Osteocyte (in vitro differentiated cells): ENCODE data around the gene ARSB. TPM values are rescaled to one million over a fixed set of nuclear protein-coding genes. Genes with fewer than 3 reads are reported as not detected.
A peak's percentile ranks its signal among the peaks of the same experiment; 100 is the strongest.

Experiments
- DNase-seq: peaks from one replicate; pipeline ENCODE4 v3.0.0; 2021; ENCODE audit warnings: mixed read lengths; ENCODE audit not compliant: unreplicated experiment; ENCODE audit errors: extremely low spot score
- H3K27ac Mint-ChIP-seq: one replicate; pipeline ENCODE4 v1.8.0; 2021; ENCODE audit warnings: mild to moderate bottlenecking, mixed read lengths; ENCODE audit not compliant: unreplicated experiment
- H3K27me3 Mint-ChIP-seq: one replicate; pipeline ENCODE4 v1.8.0; 2021; ENCODE audit warnings: mixed read lengths; ENCODE audit not compliant: unreplicated experiment
- H3K36me3 Mint-ChIP-seq: one replicate; pipeline ENCODE4 v1.8.0; 2021; ENCODE audit warnings: mixed read lengths; ENCODE audit not compliant: unreplicated experiment
- H3K4me1 Mint-ChIP-seq: one replicate; pipeline ENCODE4 v1.8.0; 2021; ENCODE audit warnings: mixed read lengths; ENCODE audit not compliant: unreplicated experiment
- H3K4me3 Mint-ChIP-seq: one replicate; pipeline ENCODE4 v1.8.0; 2021; ENCODE audit warnings: mild to moderate bottlenecking, moderate library complexity, mixed read lengths; ENCODE audit not compliant: unreplicated experiment
- H3K9me3 Mint-ChIP-seq: one replicate; pipeline ENCODE4 v1.8.0; 2021; ENCODE audit warnings: mixed read lengths; ENCODE audit not compliant: unreplicated experiment
- CTCF ChIP-seq: fragments of 200-600 bp; sonication (generic); IDR thresholded peaks from 2 replicates; pipeline ENCODE4 v1.5.0; 2021; ENCODE audit warnings: antibody characterized with exemption, mild to moderate bottlenecking, moderate library complexity
- total RNA-seq: library from RNA; stranded (reverse); gene quantifications from 2 replicates; pipeline ENCODE4 v1.2.1, GENCODE V29; 2021

ARSB gene
- total RNA-seq, 1 donor from 2014 or later, result 34.9 TPM

GRCh38 chr5:79020861-79021561, 35.9 kb upstream of the ARSB start:
- H3K27ac Mint-ChIP-seq, result peak overlapping the region; percentile 64
- H3K36me3 Mint-ChIP-seq, result no peaks in the 10 kb centered on the region
- DNase-seq, result no peak
- peaks cover 15% of the 10 kb centered on the region for H3K27me3 Mint-ChIP-seq
- peak overlapping the region; percentile 62 for H3K4me3 Mint-ChIP-seq
- H3K4me1 Mint-ChIP-seq, result peaks cover 19% of the 10 kb centered on the region
- no peaks in the 10 kb centered on the region for H3K9me3 Mint-ChIP-seq
- peak; percentile 93 for TF ChIP-seq CTCF

- Mint-ChIP-seq H3K27me3 (peaks cover 10% of the 10 kb centered on the region), H3K4me3 (no peak overlapping the region), H3K4me1 (no peaks in the 10 kb centered on the region), H3K9me3 (peaks cover 8% of the 10 kb centered on the region), H3K27ac (no peak overlapping the region), H3K36me3 (no peaks in the 10 kb centered on the region)
- no peak for TF ChIP-seq CTCF
- DNase-seq, result no peak
Measured at GRCh38 chr5:79014631-79015030, 29.5 kb upstream of the ARSB start.

- no peaks in the 10 kb centered on the region for H3K36me3 Mint-ChIP-seq
- no peaks in the 10 kb centered on the region for H3K4me1 Mint-ChIP-seq
- no peak for TF ChIP-seq CTCF
- H3K27ac Mint-ChIP-seq, result no peak overlapping the region
- peaks cover 8% of the 10 kb centered on the region for H3K9me3 Mint-ChIP-seq
- H3K27me3 Mint-ChIP-seq, result peaks cover 9% of the 10 kb centered on the region
- DNase-seq, result no peak
- no peak overlapping the region for H3K4me3 Mint-ChIP-seq
Measured at GRCh38 chr5:79011869-79012268, 26.8 kb upstream of the ARSB start.

- Mint-ChIP-seq H3K27me3 (peaks cover 4% of the 10 kb centered on the region), H3K4me3 (no peak overlapping the region), H3K9me3 (peaks cover 8% of the 10 kb centered on the region), H3K27ac (no peak overlapping the region), H3K4me1 (no peaks in the 10 kb centered on the region), H3K36me3 (no peaks in the 10 kb centered on the region)
- no peak for DNase-seq
- no peak for TF ChIP-seq CTCF
Measured at GRCh38 chr5:79011219-79011836, 26.2 kb upstream of the ARSB start.

GRCh38 chr5:79008362-79008761, 23.3 kb upstream of the ARSB start:
- H3K27me3 Mint-ChIP-seq, result peaks cover 6% of the 10 kb centered on the region
- H3K4me3 Mint-ChIP-seq, result no peak overlapping the region
- TF ChIP-seq CTCF, result no peak
- H3K36me3 Mint-ChIP-seq, result no peaks in the 10 kb centered on the region
- no peak for DNase-seq
- no peak overlapping the region for H3K27ac Mint-ChIP-seq
- H3K4me1 Mint-ChIP-seq, result no peaks in the 10 kb centered on the region
- H3K9me3 Mint-ChIP-seq, result peaks cover 6% of the 10 kb centered on the region
